KMS-11 (cell line): ENCODE measurements around the gene LLGL1.

Experiments
- H2AFZ ChIP-seq: fragments of 200-600 bp; sonication (generic); 2 replicates; pipeline ENCODE4 v1.6.1; 2016; ENCODE audit warnings: antibody characterized with exemption, mixed run types, low read depth
- H3K27ac ChIP-seq: fragments of 200-600 bp; sonication (generic); 2 replicates; pipeline ENCODE4 v1.6.1; 2016; ENCODE audit warnings: mild to moderate bottlenecking, mixed run types
- H3K27me3 ChIP-seq: fragments of 200-600 bp; sonication (generic); 2 replicates; pipeline ENCODE4 v1.6.1; 2017; ENCODE audit warnings: mild to moderate bottlenecking, low read depth, mixed run types, moderate library complexity; ENCODE audit not compliant: insufficient read depth
- H3K36me3 ChIP-seq: fragments of 200-600 bp; sonication (generic); 2 replicates; pipeline ENCODE4 v1.6.1; 2017; ENCODE audit warnings: mild to moderate bottlenecking, mixed run types; ENCODE audit not compliant: insufficient read depth
- H3K4me1 ChIP-seq: fragments of 200-600 bp; sonication (generic); 2 replicates; pipeline ENCODE4 v1.6.1; 2016; ENCODE audit warnings: mild to moderate bottlenecking, low read depth, mixed run types; ENCODE audit not compliant: poor library complexity, severe bottlenecking
- H3K4me2 ChIP-seq: fragments of 200-600 bp; sonication (generic); 2 replicates; pipeline ENCODE4 v1.7.0; 2016; ENCODE audit warnings: mild to moderate bottlenecking, mixed run types
- H3K4me3 ChIP-seq: fragments of 200-600 bp; sonication (generic); IDR thresholded peaks from 2 replicates; pipeline ENCODE4 v1.6.1; 2017; ENCODE audit warnings: low read depth, low read length, mixed read lengths; ENCODE audit not compliant: insufficient read depth
- H3K79me2 ChIP-seq: fragments of 200-600 bp; sonication (generic); 2 replicates; pipeline ENCODE4 v1.6.1; 2016; ENCODE audit warnings: low read depth, mixed run types; ENCODE audit not compliant: insufficient read depth
- H3K9ac ChIP-seq: fragments of 200-600 bp; sonication (generic); 2 replicates; pipeline ENCODE4 v1.6.1; 2016; ENCODE audit warnings: mild to moderate bottlenecking, mixed run types
- H4K20me1 ChIP-seq: fragments of 200-600 bp; sonication (generic); 2 replicates; pipeline ENCODE4 v1.6.1; 2016; ENCODE audit warnings: mild to moderate bottlenecking, mixed run types; ENCODE audit not compliant: insufficient read depth
- TF ChIP-seq, protein P1 (sequence below): fragments of 200-600 bp; sonication (generic); conservative IDR thresholded peaks from 2 replicates; pipeline ENCODE4 v1.6.1; 2017; ENCODE audit warnings: low read depth, mild to moderate bottlenecking, antibody characterized with exemption, low read length, moderate library complexity, mixed read lengths

The LLGL1 gene

DNA sequence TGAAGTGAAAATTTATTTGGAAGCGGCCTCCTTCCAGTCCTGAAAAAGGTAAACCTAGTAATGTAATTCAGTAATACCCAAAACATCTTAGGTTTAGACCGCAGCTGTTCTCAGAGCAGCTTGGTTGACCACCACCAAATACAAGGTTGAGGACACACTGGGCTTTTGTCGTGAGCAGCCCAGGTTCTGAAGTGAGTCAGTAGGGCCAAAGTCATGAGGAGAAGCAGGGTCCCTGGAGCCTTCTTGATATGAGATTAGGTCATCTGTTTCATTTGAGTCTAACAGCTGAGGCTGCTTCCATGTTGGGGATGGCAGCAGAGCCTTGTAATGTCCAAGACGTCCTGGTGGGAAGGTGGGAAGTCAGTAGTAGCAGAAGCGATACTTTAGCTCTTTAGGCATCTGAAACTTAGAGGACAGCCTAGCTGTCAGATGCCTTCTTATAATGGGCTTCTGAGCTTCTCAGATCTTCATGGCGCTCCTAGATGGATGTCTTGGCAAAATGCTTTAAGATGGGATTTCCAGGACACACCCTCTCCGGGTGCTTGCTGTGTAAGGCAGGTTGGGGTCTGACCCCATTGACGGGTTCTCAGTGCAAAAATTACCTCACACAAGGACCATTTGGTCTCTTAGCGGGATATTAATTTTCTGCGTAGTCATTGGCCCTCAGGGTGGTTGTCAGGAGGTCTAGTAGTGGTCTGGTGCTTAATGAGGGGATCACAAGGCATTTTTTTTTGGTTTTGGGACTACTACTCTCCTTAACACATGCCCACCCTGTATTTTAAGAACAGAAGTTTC lies 39.4 kb upstream of the LLGL1 start:
- Histone ChIP-seq H3K4me2 (peak overlapping the region; percentile 92), H3K4me3 (no peak overlapping the region), H2AFZ (no peak overlapping the region), H4K20me1 (no peaks in the 10 kb centered on the region; the same call in 1 of the 2 replicates), H3K79me2 (peaks cover 54% of the 10 kb centered on the region), H3K4me1 (peaks cover 40% of the 10 kb centered on the region), H3K27ac (no peak overlapping the region), H3K27me3 (no peaks in the 10 kb centered on the region), H3K36me3 (no peaks in the 10 kb centered on the region), H3K9ac (peak overlapping the region; percentile 30; the same call in 1 of the 2 replicates)
- TF ChIP-seq, protein P1, sequence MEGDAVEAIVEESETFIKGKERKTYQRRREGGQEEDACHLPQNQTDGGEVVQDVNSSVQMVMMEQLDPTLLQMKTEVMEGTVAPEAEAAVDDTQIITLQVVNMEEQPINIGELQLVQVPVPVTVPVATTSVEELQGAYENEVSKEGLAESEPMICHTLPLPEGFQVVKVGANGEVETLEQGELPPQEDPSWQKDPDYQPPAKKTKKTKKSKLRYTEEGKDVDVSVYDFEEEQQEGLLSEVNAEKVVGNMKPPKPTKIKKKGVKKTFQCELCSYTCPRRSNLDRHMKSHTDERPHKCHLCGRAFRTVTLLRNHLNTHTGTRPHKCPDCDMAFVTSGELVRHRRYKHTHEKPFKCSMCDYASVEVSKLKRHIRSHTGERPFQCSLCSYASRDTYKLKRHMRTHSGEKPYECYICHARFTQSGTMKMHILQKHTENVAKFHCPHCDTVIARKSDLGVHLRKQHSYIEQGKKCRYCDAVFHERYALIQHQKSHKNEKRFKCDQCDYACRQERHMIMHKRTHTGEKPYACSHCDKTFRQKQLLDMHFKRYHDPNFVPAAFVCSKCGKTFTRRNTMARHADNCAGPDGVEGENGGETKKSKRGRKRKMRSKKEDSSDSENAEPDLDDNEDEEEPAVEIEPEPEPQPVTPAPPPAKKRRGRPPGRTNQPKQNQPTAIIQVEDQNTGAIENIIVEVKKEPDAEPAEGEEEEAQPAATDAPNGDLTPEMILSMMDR: no peak

DNA sequence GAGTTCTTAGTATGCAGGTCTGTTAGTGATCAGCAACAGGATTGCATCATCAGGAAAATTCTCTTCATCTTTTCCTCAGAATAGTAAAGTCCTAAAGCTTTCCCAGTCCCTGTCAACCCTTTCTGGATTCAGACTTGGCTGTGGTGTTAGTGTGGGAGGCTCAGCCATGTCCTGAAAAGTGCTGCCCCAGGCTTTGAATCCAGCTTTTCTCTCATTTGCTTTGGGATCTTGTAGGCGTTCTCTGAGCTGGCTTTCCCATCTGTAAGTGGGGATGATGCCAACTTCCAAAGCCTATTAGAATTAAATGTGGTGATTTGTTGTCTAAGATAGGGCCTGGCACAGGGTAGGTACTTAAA lies 38.8 kb upstream of the LLGL1 start:
- TF ChIP-seq, protein P1: no peak
- Histone ChIP-seq H4K20me1 (no peaks in the 10 kb centered on the region; the same call in 1 of the 2 replicates), H3K4me2 (peak overlapping the region; percentile 92), H3K4me1 (peaks cover 36% of the 10 kb centered on the region), H3K27ac (no peak overlapping the region), H3K27me3 (no peaks in the 10 kb centered on the region), H3K9ac (peak overlapping the region; percentile 30; the same call in 1 of the 2 replicates), H2AFZ (no peak overlapping the region), H3K36me3 (no peaks in the 10 kb centered on the region), H3K79me2 (peaks cover 54% of the 10 kb centered on the region), H3K4me3 (no peak overlapping the region)

DNA sequence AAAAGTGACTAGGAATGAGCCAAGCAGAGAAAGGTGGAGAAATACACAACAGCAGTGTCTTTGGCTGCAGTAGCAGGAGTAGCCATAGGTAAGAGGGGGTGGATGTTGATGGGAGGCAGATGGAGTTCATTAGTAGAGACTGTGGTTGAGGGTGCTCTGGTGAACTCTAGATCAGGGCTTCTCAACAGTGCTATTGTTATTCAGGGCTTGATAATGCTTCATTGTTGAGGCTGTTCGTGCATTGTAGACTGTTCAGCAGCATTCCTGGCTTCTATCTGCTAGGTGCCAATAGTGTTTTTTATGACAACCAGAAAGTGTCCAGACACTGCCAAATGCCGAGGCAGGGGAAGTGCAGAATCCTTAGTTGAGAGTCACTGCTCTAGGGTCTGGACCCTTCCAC lies 38.2 kb upstream of the LLGL1 start:
- H3K4me3 ChIP-seq: no peak overlapping the region
- no peaks in the 10 kb centered on the region for H3K27me3 ChIP-seq
- peaks cover 57% of the 10 kb centered on the region for H3K79me2 ChIP-seq
- H2AFZ ChIP-seq: no peak overlapping the region
- 0 out of 2 replicates have a peak overlapping the region, but pooled peaks have one; percentile 30 for H3K9ac ChIP-seq
- H4K20me1 ChIP-seq: no peaks in the 10 kb centered on the region; the same call in 1 of the 2 replicates
- TF ChIP-seq, protein P1: no peak
- no peaks in the 10 kb centered on the region for H3K36me3 ChIP-seq
- H3K27ac ChIP-seq: no peak overlapping the region
- peaks cover 30% of the 10 kb centered on the region for H3K4me1 ChIP-seq
- H3K4me2 ChIP-seq: peak overlapping the region; percentile 92

DNA sequence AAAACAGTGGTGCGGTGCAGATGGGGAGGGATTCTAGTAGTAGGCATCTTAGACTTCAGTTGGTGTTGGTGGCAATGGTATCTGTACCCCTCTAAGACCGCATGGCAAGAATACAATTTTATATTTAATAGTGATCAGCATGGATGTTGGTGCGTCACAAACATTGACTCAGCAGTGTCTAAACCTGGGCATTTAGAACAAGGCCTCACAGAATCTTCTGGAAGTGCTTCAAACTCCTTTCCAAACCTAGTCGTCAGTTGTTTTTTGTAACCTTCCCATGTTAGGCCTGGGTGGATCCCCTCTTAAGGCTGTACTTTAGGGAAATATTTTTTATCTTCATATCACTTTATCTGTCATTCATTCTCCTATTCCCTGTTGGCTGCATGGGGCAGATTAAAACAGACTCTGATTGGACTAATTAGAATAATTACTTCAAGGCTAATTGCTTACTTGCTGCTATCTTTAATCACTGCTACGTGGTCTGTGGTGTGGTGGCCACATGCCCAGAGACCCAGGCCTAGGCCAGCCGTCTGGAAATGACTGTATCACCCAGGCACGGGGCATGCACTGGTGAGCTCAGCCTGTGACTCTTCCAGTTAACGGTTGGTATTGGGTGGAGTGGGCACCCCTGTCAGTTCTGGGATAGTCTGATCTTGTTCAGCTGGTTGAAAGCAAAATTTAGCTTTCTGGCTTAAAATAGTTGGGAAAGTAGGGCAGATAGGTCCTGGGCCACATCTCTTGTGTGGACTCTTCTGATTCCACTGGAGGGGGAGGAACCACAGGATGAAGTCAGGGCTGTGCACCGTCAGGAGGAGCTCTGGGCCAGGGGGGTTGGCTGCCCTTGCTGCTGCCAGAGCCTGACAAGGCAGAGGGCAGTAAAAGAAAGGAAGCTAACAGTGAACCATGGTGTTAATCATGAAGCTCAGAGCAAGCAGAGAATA lies 37.3 kb upstream of the LLGL1 start:
- Histone ChIP-seq H3K27me3 (no peaks in the 10 kb centered on the region), H4K20me1 (no peaks in the 10 kb centered on the region; the same call in 1 of the 2 replicates), H3K4me3 (no peak overlapping the region), H3K4me2 (peak overlapping the region; percentile 92; the same call in 1 of the 2 replicates), H2AFZ (no peak overlapping the region), H3K4me1 (peaks cover 27% of the 10 kb centered on the region), H3K36me3 (no peaks in the 10 kb centered on the region), H3K9ac (no peak overlapping the region), H3K27ac (no peak overlapping the region), H3K79me2 (peaks cover 59% of the 10 kb centered on the region)
- TF ChIP-seq, protein P1: no peak
